GM03348 (cell line): ENCODE results near the gene RBM14.
"Not testable (repeated sequence)": the region's sequence is repeated elsewhere in the genome, so short reads cannot be mapped to it uniquely, and the experiment has no call there.

Experiments
- DNase-seq: peaks from one replicate; pipeline ENCODE4 v3.0.0; 2012; ENCODE audit warnings: low spot score

The RBM14 gene

DNA sequence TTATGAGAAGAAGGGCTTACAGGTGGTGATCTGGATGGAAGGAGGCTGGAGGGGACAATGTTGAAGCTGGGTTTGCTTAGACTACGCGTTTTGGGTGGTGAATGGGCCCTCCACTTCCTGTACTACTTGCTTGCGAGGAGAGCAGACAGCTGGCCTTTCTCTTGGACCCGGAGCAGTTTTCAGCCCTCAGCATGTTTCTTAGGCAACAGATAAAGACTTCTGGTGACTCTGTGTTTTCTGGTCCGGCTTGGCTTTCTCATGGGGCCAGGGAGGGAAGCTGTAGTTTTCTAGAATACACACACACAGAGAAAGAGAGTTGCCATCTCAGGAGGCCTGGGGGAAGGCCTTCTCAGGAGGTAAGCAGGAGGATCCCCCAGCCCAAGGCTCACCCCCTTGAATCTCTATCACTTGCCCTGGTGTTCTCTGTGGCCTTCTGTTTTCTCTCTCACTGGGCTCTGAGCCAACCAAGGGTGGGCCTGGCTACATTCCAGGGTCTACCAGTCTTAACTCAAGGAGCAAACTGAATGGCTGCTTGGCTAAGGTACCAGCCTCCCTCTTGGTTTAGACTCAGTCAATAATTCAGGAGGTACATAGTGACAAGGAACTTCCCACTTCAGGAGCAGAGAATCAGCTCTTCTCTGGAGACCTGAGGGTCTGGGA lies 21.1 kb upstream of the RBM14 start:
- DNase-seq = no peak

DNA sequence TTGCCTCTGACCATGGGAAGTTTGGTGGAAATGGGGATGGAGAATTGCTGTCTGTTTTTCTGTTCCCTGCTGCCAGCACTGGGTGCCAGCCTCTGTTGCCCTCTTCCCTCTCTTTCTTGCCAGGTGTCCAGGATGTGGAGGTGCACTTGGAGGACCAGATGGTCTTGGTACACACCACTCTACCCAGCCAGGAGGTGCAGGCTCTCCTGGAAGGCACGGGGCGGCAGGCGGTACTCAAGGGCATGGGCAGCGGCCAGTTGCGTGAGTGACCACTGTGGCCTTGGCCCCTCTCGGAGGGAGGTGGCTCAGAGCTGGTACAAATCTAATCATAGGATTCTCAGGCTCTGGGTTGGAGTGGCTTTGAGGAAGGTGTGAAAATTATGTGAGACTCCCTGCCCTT lies 17.4 kb upstream of the RBM14 start:
- no peak for DNase-seq

DNA sequence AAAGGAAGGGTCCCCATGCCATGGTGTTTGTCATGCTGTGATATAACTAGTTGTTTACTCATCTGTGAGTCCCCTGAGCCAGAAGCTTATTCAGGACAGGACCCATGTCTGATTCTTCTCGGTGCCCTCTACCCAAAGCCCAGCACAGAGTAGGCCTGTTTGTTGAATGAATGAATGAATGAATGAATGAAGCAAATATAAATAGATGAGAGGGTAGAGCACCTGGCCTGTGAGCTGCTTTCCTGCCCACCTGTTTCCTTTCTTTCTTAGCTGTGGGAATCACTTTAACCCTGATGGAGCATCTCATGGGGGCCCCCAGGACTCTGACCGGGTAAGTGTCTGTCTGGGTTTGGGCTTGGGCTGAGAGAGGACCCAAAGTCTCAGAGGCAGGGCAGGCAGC lies 16.2 kb upstream of the RBM14 start:
- DNase-seq = no peak

GRCh38 chr11:66600631-66601233 lies 15.7 kb upstream of the RBM14 start:
- DNase-seq = no peak

DNA sequence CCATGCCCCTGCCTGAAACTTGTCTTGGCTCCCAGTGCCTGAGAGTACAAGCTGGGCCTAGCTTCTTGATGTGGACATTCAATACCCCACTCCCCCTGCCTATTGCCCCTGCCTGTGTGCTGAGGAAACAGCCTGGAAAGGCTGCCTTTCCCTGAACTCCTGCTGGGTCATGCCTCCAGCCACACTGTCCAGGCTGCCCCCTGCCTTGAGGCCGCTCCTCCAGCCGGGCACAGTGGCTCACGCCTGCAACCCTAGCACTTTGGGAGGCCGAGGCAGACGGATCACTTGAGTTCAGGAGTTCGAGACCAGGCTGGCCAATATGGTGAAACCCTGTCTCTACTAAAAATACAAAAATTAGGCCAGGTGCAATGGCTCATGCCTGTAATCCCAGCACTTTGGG lies 13.4 kb upstream of the RBM14 start:
- DNase-seq = no peak

DNA sequence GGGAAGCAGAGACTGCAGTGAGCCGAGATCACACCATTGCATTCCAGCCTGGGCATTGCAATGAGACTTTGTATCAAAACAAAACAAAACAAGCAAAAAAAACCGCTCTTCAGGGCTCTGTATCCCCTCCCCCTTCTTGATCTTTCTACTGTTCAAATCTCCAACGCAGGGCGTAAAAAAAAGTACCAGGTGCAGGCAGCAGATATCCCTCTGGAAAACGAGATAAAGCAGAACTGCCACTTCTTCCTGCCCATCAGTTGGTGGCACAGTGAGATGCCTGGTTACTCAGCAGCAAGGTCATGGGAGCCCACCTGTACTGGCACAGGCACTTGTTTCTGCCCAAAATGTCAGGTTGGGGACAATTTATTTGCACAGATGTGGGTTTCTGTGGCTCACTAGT lies 12.3 kb upstream of the RBM14 start:
- no peak for DNase-seq

GRCh38 chr11:66606608-66607007 lies 9.8 kb upstream of the RBM14 start:
- DNase-seq = not testable (repeated sequence)

DNA sequence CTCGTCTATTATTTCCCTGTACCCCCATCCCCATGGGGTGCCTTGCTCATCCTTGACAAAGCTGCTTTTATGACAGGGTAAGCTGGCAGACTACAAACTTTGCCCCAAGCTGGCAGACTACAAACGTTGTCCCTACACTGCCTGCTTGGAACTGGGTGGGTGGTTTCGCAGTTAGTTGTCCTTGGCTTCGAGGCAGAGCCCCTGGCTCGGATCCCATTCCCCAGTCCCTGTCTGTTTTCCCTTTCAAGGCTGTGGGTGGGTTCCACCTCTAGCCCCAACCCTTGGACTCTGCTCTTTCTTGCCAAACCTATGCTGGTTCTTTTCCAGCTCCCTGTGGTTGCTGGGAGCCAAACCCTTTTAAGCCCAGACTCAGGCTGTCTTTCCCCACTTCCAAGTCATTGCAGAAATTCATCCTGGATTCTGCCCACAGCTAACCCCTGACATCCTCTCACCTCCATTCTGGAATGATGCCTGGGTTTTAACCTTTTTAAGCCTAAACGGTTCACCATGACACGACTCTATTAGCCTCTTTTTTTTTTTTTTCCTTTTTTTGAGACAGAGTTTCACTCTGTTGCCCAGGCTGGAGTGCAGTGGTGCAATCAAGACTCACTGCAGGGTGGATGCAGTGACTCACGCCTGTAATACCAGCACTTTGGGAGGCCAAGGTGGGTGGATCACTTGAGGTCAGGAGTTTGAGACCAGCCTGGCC lies 9.2 kb upstream of the RBM14 start:
- DNase-seq = peak; percentile 80

DNA sequence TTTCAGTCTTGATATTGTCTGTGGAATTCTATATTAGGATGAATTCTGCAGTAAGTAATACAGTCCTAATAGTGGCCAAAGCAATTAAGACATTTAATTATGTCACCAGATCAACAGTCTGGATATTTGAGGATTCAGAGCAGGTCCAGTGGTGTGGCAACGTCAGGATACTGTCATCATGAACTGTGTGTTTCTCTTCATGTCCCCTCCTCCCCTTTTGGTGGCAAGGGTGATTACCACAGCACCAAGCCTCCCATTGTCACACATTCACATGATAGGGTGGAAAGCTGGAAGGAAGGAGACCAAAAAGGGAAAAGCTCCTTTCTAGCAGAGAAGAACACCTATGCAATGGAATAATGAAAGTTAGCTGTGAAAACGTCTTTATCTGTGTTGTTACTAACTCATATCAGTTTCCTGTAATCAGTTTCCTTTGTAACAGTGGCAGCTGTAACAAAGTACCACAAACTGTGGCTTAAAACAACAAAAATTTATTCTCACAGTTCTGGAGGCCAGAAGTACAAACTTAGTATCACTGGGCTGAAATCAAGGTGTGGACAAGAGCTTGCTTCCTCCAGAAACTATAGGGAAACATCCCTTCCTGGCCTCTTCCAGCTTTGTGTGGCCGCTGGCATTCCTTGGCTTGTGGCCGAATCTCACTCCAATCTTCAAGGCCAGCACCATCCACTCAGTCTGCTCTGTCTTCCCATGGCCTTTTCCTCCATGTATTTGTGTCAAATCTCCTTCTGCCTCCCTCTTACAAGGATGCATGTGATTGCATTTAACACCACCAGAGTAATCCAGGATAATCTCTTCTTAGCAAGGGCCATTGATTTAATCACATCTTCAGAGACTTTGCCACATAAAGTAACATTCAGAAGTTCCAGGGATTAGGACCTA lies 6.5 kb upstream of the RBM14 start:
- no peak for DNase-seq

DNA sequence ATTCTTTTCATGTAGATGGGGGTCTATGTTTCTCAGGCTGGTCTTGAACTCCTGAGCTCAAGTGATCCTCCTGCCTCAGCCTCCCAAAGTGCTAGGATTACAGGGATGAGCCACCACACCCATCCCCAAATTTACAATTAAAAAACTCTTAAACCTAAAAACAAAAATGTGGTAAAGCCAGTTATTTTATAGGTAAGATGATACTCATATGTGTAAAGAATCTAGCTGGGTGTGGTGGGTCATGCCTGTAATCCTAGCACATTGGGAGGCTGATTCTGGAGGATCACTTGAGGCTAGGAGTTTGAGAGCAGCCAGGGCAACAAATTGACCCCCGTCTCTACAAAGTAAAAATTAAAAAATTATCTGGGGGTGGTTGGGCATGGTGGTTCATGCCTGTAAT lies 4.0 kb upstream of the RBM14 start:
- no peak for DNase-seq

GRCh38 chr11:66614073-66614472 lies 2.4 kb upstream of the RBM14 start:
- DNase-seq = no peak

GRCh38 chr11:66617155-66617834 lies 865 bp downstream of the RBM14 start:
- DNase-seq = peak; percentile 70

DNA sequence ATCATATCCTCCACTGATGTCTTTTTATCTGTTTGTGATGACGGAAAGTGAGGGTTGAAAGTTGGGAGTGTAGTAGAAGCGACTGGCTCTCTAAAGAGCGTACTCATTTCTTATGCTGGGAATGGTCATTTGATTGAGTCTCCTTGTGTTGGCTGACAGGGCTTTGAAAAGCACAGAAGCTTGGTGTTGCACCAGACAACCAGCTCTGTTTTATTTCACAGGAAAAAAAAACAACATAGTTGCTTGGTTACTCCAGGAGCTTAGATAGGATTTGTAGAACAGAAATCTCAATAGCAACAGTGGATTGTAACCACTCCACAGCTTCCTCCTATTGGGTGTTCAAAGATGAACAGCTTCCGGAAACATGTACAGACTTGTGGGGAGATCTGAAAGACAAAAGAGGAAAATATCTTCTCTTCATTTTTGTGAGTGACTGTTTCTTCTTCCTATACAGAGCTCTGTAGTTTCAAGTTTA lies 2.7 kb downstream of the RBM14 start:
- DNase-seq = peak; percentile 46

DNA sequence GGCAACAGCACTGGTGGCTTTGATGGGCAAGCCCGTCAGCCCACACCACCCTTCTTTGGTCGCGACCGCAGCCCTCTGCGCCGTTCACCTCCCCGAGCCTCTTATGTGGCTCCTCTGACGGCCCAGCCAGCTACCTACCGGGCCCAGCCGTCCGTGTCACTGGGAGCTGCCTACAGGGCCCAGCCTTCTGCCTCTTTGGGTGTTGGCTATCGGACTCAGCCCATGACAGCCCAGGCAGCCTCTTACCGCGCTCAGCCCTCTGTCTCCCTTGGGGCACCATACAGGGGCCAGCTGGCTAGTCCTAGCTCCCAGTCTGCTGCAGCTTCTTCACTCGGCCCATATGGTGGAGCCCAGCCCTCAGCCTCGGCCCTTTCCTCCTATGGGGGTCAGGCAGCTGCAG lies 8.0 kb downstream of the RBM14 start:
- DNase-seq = no peak

DNA sequence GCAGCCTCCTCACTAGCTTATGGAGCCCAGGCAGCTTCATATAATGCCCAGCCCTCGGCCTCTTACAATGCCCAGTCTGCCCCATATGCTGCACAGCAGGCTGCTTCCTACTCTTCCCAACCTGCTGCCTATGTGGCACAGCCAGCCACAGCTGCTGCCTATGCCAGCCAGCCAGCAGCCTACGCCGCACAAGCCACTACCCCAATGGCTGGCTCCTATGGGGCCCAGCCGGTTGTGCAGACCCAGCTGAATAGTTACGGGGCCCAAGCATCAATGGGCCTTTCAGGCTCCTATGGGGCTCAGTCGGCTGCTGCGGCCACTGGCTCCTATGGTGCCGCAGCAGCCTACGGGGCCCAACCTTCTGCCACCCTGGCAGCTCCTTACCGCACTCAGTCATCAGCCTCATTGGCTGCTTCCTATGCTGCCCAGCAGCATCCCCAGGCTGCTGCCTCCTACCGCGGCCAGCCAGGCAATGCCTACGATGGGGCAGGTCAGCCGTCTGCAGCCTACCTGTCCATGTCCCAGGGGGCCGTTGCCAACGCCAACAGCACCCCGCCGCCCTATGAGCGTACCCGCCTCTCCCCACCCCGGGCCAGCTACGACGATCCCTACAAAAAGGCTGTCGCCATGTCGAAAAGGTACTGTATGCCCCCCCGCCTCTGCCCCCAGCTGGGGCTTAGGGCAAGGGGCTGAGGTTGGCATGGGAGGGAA lies 8.8 kb downstream of the RBM14 start:
- DNase-seq = no peak

DNA sequence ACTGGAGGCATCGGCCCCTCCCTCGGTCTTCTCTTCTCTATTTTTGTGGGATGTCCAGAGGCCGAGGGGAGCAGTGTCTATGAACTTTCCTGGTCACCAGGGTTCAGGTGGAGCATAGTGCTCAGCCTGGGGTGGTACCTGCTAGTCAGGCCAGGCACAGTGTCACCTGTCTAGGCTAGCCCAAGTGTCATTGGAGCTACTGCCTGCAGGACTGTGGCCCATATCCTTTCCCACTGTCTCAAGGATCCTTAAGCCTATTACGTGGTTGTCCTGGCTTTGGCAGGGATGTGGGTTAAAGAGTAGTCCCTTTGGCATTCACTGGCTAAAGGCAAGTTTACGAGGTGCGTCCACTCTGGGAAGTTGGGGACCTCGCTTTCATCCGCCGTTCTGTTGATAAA lies 9.3 kb downstream of the RBM14 start:
- no peak for DNase-seq

- DNase-seq = no peak
These were observed 10.0 kb downstream of the RBM14 start for GRCh38 chr11:66626382-66626781.

GRCh38 chr11:66626926-66627325 lies 10.5 kb downstream of the RBM14 start:
- DNase-seq = no peak

GRCh38 chr11:66628061-66628603 lies 11.7 kb downstream of the RBM14 start:
- DNase-seq = no peak

DNA sequence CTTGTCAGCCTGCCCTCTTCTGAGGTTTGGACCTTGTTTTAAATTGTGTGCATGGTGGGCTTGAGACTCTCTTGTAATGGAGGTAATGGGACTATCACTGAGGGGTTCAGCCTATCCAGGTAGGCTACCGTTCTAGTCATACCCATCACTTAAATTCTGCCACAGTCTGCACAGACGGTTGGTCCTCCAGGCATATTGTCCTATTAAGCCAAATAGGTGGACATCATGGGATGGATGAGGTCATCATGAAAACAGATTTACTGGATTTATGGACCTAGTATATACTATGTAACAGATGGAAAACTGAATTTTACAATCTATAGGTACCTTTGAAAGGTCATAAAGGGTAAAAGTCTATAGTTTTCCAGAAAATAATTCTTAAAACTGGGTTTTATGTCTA lies 12.9 kb downstream of the RBM14 start:
- no peak for DNase-seq

DNA sequence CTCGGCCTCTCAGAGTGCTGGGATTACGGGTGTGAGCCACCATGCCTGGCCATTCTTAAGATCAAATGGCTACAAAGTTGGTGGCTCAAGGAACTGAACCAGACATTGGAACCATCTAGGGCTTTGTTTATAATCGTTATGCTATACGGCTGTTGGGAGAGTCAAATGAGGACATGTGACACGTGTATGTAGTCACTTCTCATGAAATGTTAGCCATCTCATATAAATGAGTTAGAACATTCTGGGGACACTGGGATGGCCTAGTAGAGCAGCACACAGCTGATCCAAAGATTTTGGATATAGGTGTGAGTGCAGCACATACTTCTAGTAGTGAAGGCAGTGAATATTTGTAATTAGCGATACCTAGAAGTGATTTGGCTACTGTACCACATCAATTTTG lies 15.5 kb downstream of the RBM14 start:
- DNase-seq = no peak
